Body of pancreas (tissue), 4 donors: Measurements from ENCODE around the gene RNF157. TPM values are rescaled to one million over a fixed set of nuclear protein-coding genes. Genes with fewer than 3 reads are reported as not detected.

ENCODE experiments used
- ATAC-seq: fragments of 150-250 bp; one replicate; pipeline ENCODE4 v1.9.1; 2016
- DNase-seq, 4 donors: peaks; one replicate each; pipeline ENCODE4 v3.0.0-alpha.2; 2019
- H3K27ac ChIP-seq, 4 donors: fragments of 200-600 bp; sonication (generic); 1 replicate in 3 of 4; 2 replicates in 1 of 4; pipeline versions ENCODE4 v1.5.1 to v1.6.1; 2016 to 2019; ENCODE audit warnings: mild to moderate bottlenecking in 1 of 4, mixed read lengths in 1 of 4, moderate library complexity in 1 of 4
- H3K27me3 ChIP-seq, 2 donors: fragments of 200-600 bp; sonication (generic); one replicate each; pipeline ENCODE4 v1.6.0; 2016; ENCODE audit warnings: mild to moderate bottlenecking in 1 of 2
- H3K36me3 ChIP-seq, 2 donors: fragments of 200-600 bp; sonication (generic); replicated peaks in 1 of 2; 2 replicates each; pipeline ENCODE4 v1.5.1; 2016; ENCODE audit warnings: low read depth in 2 of 2; ENCODE audit not compliant: insufficient read depth in 1 of 2
- H3K4me1 ChIP-seq: fragments of 200-600 bp; sonication (generic); one replicate; pipeline ENCODE4 v1.6.0; 2016
- H3K4me3 ChIP-seq, 2 donors: fragments of 200-600 bp; sonication (generic); 1 replicate in 1 of 2; 2 replicates in 1 of 2; pipeline ENCODE4 v1.5.1; 2016 to 2019
- H3K9me3 ChIP-seq, 3 donors: fragments of 200-600 bp; sonication (generic); 1 replicate in 2 of 3; 2 replicates in 1 of 3; pipeline ENCODE4 v1.5.1; 2016
- POLR2A ChIP-seq, 3 donors: fragments of 450-650 bp; IDR thresholded peaks; one replicate each; pipeline ENCODE4 v1.6.1; 2016; ENCODE audit warnings: antibody characterized with exemption in 3 of 3, mild to moderate bottlenecking in 2 of 3
- WGBS, 2 donors: methylation state at CpG; one replicate each; pipeline ENCODE4 v1.1.5; 2017; 5-methylcytosine and 5-hydroxymethylcytosine counted together
- intact Hi-C: fragments of 100-400 bp; cut with DNase I; formaldehyde crosslinking; loops from one replicate; pipeline ENCODE4 v1.15.1; 2023
- total RNA-seq, 2 donors: library from RNA; depleted of rRNA; stranded (reverse); fragments of >200 nt; gene quantifications; one replicate each; pipeline ENCODE4 v1.1.0, GENCODE V29; 2016
- TF ChIP-seq, protein P1 (sequence below), 7 experiments: fragments of 450-650 bp in 4 of 7; fragments of 200-600 bp in 3 of 7; sonication (generic) in 3 of 7; IDR thresholded peaks; one replicate each; pipeline ENCODE4 v1.5.1; 2016 to 2019; ENCODE audit warnings: antibody characterized with exemption in 7 of 7

The RNF157 gene
- total RNA-seq, 2 donors from 2014 or later: 4.7 to 29.3 TPM

GRCh38 chr17:76121932-76122430 is 118.3 kb downstream of the RNF157 start:
- no peak overlapping the region for H3K4me3 ChIP-seq
- TF ChIP-seq POLR2A (IDR thresholded peaks at IDR 0.05): no peak
- TF ChIP-seq, protein P1, sequence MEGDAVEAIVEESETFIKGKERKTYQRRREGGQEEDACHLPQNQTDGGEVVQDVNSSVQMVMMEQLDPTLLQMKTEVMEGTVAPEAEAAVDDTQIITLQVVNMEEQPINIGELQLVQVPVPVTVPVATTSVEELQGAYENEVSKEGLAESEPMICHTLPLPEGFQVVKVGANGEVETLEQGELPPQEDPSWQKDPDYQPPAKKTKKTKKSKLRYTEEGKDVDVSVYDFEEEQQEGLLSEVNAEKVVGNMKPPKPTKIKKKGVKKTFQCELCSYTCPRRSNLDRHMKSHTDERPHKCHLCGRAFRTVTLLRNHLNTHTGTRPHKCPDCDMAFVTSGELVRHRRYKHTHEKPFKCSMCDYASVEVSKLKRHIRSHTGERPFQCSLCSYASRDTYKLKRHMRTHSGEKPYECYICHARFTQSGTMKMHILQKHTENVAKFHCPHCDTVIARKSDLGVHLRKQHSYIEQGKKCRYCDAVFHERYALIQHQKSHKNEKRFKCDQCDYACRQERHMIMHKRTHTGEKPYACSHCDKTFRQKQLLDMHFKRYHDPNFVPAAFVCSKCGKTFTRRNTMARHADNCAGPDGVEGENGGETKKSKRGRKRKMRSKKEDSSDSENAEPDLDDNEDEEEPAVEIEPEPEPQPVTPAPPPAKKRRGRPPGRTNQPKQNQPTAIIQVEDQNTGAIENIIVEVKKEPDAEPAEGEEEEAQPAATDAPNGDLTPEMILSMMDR (IDR thresholded peaks at IDR 0.05): no peak
- H3K27me3 ChIP-seq: peaks cover 0 to 4% of the 10 kb centered on the region in 2 donors
- intact Hi-C loops: loop anchor here (5.0 kb wide), 1 partner anchor 160 kb away; no protein-coding TSS in a partner anchor
- peak; percentile 43 for ATAC-seq
- no peaks in the 10 kb centered on the region for H3K36me3 ChIP-seq
- no peak overlapping the region for H3K27ac ChIP-seq
- no peaks in the 10 kb centered on the region for H3K9me3 ChIP-seq
- H3K4me1 ChIP-seq: peaks cover 12% of the 10 kb centered on the region
- peak in 1 of 4 donors; percentile 48 for DNase-seq
- WGBS, 2 donors: 43 to 59% methylated on average over 16 to 31 of the region's 42 CpGs

DNA sequence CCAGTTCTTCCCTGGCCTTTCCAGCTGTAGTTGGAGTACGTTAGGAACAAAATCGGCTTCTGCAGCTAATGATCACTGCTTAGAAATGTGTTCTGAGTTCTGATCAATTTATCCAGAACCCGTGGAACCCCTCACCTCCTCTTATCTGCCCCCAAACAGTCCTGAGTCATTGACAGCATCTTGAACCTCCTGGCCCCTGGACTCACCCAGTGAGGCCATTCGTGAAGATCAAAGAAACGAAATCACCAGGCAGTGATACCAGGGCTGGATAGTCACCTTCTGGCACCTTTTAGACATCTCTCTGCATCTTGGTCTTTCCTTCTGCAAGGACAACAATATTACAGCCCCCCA is 119.7 kb downstream of the RNF157 start:
- H3K36me3 ChIP-seq: no peaks in the 10 kb centered on the region
- WGBS, 2 donors: 84 to 100% methylated on average over 2 to 5 of the region's 5 CpGs
- H3K27me3 ChIP-seq: peaks cover 0 to 4% of the 10 kb centered on the region in 2 donors
- TF ChIP-seq POLR2A (IDR thresholded peaks at IDR 0.05): no peak
- intact Hi-C loops: loop anchor here (5.0 kb wide), 1 partner anchor 162 kb away; no protein-coding TSS in a partner anchor
- DNase-seq (no peak), ATAC-seq (no peak)
- no peak overlapping the region for H3K4me3 ChIP-seq
- H3K9me3 ChIP-seq: no peaks in the 10 kb centered on the region
- H3K4me1 ChIP-seq: peaks cover 12% of the 10 kb centered on the region
- H3K27ac ChIP-seq: no peak overlapping the region

- Histone ChIP-seq H3K27me3 (peaks cover 0 to 4% of the 10 kb centered on the region in 2 donors), H3K27ac (no peak overlapping the region), H3K4me3 (no peak overlapping the region), H3K4me1 (peaks cover 12% of the 10 kb centered on the region), H3K36me3 (no peaks in the 10 kb centered on the region), H3K9me3 (no peaks in the 10 kb centered on the region)
- TF ChIP-seq POLR2A (IDR thresholded peaks at IDR 0.05): no peak
- TF ChIP-seq, protein P1 (IDR thresholded peaks at IDR 0.05): no peak
- intact Hi-C loops: loop anchor here (5.0 kb wide), 1 partner anchor 163 kb away; no protein-coding TSS in a partner anchor
- no peak for ATAC-seq
- 79% methylated on average over 19 of the region's 19 CpGs for WGBS, 2 donors
- no peak for DNase-seq
Observed at GRCh38 chr17:76119409-76120371, 120.6 kb downstream of the RNF157 start.

DNA sequence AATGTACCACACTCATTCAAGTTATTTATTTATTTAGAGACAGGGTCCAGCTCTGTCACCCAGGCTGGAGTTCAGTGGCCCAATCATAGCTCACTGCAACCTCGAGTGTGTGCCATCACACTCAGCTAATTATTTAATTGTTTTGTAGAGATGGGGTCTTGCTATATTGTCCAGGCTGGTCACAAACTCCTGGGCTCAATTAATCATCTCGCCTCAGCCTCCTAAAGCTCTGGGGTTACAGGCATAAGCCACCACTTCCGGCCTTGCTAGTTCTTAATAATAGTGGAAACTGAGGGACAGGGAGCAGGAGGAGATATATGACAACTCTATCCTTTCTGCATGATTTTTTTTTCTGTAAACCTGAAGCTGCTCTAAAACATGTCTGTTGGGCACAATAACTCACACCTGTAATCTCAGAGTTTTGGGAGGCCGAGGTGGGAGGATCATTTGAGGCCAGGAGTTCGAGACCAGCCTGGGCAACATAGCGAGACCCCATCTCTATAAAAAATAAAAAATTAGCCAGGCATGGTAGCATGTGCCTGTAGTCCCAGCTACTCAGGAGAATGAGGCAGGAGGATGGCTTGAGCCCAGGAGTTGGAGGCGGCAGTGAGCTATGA is 125.0 kb downstream of the RNF157 start:
- Histone ChIP-seq H3K27me3 (no peaks in the 10 kb centered on the region), H3K4me1 (no peaks in the 10 kb centered on the region), H3K36me3 (no peaks in the 10 kb centered on the region), H3K27ac (no peak overlapping the region), H3K9me3 (no peaks in the 10 kb centered on the region), H3K4me3 (no peak overlapping the region)
- DNase-seq (no peak), ATAC-seq (no peak)
- WGBS, 2 donors: 79% methylated on average over 7 of the region's 7 CpGs
- intact Hi-C loops: no loop called here
- TF ChIP-seq, protein P1 (IDR thresholded peaks at IDR 0.05): no peak
- TF ChIP-seq POLR2A (IDR thresholded peaks at IDR 0.05): no peak

DNA sequence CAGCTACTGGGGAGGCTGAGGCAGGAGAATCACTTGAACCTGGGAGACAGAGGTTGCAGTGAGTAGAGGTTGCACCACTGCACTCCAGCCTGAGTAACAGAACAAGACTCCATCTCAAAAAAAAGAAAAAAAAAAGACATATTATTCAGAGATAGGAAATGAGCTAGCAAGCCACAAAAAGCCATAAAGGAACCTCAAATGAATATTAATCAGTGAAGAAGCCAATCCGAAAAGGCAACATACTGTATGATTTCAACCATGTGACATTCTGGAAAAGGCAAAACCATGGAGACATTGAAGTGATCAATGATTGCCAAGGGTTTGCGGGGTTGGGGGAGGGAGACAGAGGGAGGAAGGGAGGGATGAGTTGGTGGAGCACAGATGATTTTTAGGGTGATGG is 128.3 kb downstream of the RNF157 start:
- WGBS, 2 donors: 66 to 84% methylated on average over 2 of the region's 2 CpGs
- Histone ChIP-seq H3K9me3 (no peaks in the 10 kb centered on the region), H3K27me3 (no peaks in the 10 kb centered on the region), H3K4me3 (no peak overlapping the region), H3K4me1 (no peaks in the 10 kb centered on the region), H3K27ac (no peak overlapping the region), H3K36me3 (no peaks in the 10 kb centered on the region)
- ATAC-seq: no peak
- no peak for TF ChIP-seq POLR2A (IDR thresholded peaks at IDR 0.05)
- TF ChIP-seq, protein P1 (IDR thresholded peaks at IDR 0.05): no peak
- DNase-seq: no peak
- intact Hi-C loops: no loop called here
